GM18517 (cell line): ENCODE data around the gene SLC10A7.

Source experiments
- ATAC-seq: cut with Tn5 transposase; IDR thresholded peaks from one replicate; pipeline ENCODE4 v1.9.1; 2021; ENCODE audit warnings: mild to moderate bottlenecking, moderate library complexity; ENCODE audit not compliant: unreplicated experiment

The SLC10A7 gene

DNA sequence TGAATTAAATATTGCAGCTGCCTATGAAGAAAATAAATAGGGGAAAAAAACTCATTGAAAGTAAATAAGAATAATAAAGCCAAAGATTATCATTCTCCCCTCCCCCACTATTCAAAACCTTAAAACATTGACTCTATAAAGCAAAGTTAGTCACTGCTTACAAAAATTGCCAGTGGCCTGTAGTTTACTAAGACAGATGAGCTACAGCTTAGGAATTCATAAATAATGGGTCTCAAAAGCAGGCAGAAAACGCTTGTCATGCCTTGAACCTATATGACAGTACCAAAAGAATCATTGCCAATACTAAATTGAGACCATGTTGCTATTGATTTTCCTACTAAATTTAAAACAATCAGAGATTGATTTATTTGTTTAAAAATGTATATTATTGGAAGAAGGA, 78.9 kb downstream of the SLC10A7 start:
- no peak for ATAC-seq

DNA sequence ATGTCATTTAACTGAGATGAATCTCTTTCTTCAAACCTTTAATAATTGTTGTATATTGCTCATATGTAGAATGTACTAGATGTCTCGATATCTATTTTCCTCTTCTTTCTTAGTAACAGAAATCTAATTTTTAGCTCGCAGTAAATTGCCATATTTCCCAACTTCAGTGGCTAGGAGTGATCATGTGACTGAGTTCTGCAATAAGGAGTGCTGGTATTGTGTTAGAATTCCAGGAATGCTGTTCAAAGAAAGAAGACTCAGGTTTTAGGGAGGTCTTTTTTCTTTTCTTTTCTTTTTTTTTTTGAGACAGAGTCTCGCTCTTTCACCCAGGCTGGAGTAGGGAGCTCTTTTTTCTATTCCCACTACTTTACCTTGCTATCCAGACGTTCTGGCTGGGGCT, 81.7 kb downstream of the SLC10A7 start:
- ATAC-seq, result no peak

GRCh38 chr4:146439437-146439836, 82.3 kb downstream of the SLC10A7 start:
- ATAC-seq, result no peak

DNA sequence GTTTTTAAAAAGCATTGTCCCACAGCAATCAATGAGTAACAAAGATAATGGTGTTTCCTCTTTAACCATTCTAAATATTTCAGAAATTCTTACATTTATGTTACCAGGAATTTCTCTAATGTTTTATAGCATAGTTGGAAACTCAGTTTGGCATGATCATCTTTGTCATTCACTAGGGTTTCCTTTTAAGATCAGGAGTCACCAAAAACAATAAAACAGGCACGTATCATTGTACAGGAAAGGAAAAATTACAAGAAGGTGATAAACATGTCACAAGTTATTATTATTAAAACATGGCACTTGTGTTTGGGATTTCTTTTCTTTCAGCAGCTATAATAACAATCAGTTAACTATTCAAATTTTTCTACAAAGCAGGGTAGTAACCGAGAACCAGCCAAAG, 84.0 kb downstream of the SLC10A7 start:
- no peak for ATAC-seq

- no peak for ATAC-seq
Observed at GRCh38 chr4:146436423-146437162, 85.1 kb downstream of the SLC10A7 start.

- no peak for ATAC-seq
Observed at GRCh38 chr4:146435962-146436361, 85.8 kb downstream of the SLC10A7 start.

GRCh38 chr4:146432065-146432464, 89.7 kb downstream of the SLC10A7 start:
- ATAC-seq, result no peak

DNA sequence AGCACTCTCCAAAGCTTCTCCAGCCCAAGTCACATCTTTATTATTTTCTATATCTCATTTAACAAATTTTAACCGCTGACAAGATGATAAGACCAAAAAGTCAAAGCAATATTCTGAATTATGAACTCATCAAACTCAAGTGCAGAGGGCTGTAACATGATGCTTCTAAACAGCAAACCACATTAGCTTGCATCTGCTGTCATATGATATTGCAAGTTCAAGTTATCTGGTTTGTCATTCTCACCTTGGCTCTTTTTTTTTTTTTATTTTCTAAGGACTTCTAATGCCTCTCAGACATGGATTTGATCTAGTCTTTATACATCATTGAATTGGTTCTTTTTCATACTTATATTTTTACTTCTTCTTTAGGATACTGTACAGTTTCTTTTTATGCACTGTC, 93.4 kb downstream of the SLC10A7 start:
- no peak for ATAC-seq

DNA sequence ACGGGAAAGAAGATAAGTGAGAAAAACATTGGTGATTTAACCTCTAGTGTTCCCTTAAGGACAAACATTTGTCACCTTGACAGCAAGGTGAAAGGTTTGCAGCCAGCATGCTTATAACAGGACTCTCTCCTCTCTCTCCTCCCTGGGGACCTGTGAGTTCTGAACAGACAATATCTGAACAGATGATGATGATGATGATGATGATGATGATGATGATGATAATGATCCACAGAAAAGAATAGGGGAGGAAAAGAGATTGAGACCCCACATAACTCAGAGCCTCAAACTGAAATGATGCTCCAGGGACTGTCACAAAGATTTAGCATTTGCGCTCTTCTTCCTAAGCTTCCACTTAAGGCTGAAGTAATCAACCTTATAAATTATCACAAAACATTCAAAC, 103.9 kb downstream of the SLC10A7 start:
- ATAC-seq, result no peak

- no peak for ATAC-seq
Observed at GRCh38 chr4:146415829-146416228, 105.9 kb downstream of the SLC10A7 start.

DNA sequence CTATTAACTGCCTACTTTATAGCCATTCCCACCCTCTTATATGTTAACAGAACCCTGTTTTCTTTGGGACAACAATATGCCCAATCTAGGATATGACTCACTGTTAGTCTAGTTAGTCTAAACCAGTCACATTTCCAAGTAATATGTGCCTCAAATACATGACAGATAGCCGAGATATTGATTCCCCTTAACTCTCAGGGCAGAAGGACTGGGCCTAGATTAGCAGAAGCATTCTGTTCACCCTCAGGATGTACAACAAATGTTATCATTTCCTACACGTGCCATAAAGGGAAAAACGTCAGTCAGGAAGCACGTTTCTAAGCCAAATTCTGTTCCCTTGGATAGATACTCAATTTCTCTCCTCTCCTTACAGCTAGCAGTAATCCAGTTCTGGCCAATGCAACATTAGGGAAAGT, 114.1 kb downstream of the SLC10A7 start:
- ATAC-seq, result no peak

- ATAC-seq, result no peak
Observed at GRCh38 chr4:146407257-146407656, 114.5 kb downstream of the SLC10A7 start.

GRCh38 chr4:146401274-146401673, 120.5 kb downstream of the SLC10A7 start:
- no peak for ATAC-seq

DNA sequence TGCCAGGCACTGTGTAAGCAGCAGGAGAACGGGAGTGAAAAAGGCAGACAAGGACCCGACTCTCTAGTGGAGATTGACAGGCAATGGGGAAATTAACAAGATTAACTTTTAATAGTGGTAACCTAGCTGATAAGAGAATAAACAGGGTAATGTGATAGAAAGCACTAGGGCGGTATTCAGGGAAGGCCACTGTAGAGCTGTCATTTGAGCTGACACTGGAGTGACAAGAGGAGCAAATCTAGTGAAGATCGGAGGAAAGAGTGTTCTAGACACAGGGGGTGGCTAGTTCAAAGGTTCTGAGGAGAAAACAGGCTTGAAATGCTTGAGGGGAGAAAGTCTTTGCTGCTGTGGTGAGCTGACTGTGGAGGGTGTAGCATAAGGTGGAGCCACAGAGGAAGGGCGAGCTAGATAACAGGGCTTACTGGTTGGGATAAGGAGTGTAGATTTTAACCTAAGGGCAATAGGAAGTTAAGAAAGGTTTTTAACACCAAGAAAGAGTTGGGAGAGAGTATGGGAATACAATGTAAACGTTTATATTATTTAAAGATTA, 122.8 kb downstream of the SLC10A7 start:
- no peak for ATAC-seq

DNA sequence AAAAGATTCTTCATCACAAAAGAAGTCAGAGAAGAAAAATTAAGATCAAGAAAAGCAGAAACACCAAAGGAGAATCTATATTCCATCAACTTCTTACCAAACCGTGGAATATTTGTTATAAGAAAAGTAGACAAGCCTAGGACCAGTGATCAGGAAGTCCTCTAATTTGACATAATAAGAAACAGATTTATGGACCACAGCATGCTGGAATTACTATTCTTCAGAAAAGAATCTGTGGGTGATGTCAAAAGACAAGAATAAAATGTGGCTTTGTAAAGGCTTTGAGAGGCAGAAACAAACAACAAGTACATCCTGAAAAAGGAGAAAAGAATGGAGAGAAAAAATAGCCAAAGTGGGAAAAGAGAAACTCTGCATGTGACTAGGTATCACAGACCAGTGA, 123.3 kb downstream of the SLC10A7 start:
- no peak for ATAC-seq

DNA sequence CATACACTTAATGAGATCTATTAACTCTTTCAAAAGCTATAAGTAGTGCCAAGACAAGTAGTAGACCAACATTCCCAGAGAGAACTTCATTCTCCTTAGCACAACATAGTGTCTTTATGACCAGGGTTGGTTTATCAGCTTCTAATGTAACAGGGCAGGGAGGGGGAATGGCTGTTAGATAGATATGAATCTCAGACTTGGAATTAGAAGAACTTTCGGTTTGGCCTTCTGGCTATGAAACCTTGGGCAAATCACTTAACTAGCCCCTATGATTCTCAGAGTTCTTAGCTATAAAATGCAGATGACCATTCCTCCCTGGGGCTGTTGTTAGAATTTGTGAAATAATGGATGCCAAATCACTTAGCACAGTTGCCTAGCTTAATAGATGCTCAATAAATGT, 132.2 kb downstream of the SLC10A7 start:
- ATAC-seq, result no peak

DNA sequence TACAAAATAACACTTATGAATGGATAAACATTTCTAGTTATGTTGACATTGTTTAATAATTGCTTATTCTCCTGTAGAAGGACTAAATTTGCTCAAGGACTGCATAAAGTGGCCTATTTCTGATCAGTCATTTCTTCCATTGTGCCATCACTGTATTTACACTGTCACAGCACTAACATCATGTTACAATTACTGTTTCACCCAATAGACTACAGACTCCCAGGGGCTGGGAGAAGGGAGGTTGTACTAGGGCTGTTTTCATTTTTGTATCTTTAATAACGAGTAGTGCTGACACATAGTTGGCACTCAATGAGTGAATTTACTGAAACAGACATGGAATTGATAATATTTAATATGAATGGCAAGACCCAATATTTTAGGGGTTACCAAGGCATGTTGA, 139.5 kb downstream of the SLC10A7 start:
- ATAC-seq, result no peak

GRCh38 chr4:146381263-146381872, 140.4 kb downstream of the SLC10A7 start:
- ATAC-seq, result no peak

DNA sequence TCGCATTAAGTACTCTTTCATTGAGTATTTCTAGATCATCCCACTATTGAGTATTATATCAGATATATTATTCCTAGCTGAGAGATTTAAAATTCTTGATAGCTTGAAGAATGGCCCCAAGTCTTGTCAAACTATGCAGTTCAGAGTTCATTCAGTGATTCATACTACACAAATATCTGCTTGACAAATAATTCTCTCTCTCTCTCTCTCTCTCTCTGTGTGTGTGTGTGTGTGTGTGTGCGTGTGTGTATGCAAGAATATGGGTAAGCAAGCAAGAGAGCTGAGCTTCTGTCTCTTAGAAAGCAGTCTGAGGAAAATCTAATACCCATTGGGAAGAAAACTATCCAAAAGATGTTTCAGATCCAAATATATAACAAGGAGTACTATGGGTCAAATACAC, 142.0 kb downstream of the SLC10A7 start:
- ATAC-seq, result no peak

- no peak for ATAC-seq
Observed at GRCh38 chr4:146371812-146372211, 149.9 kb downstream of the SLC10A7 start.

DNA sequence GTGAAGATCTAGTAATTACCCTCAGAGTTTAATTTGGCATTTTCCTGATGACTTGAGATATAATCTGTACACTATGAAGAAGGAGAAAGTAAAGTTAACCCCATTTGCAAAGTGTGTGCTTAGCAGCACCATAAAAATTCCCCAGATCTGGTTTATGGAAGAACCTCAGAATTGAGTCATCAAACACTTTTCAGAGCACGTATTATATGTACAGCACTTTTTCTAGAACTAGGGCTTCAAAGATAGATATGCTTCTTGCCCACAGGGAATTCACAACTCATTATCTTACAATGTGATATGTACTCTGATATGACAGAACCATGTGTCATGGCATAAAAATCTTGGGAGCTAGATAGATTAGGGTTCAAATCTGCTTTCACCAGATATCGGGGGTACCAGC, 150.9 kb downstream of the SLC10A7 start:
- no peak for ATAC-seq

DNA sequence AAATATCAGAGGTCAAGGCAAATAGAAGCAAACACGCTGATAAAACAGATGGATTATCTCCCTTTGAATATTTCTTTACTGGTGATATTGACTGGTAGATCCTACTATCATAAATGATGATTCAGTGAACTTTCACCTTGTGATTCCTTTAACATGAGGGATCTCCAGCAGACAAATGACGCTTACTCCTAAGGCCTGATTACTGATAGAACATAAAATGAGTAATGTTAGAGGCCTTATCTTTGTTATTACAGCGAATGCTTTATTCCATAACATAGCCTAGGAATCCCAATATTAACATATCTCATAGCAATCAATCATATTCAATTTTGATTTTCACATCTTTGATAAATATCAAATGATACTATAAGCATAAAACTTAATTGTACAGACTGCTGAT, 152.3 kb downstream of the SLC10A7 start:
- no peak for ATAC-seq
